CD4-positive, alpha-beta memory T cell (primary cell): Measurements from ENCODE around the gene UBE2L6. TPM values are rescaled to one million over a fixed set of nuclear protein-coding genes. Genes with fewer than 3 reads are reported as not detected.

Source experiments
- CTCF ChIA-PET: fragments of 350-600 bp; sonication (Branson Sonifier 250); formaldehyde crosslinking; loops from one replicate; lab custom pipeline; 2021; ENCODE audit warnings: inconsistent platforms; ENCODE audit not compliant: partially characterized antibody; lab: Charles Lee
- POLR2A ChIA-PET: fragments of 350-600 bp; sonication (Branson Sonifier 250); formaldehyde crosslinking; loops from one replicate; lab custom pipeline; 2021; ENCODE audit not compliant: partially characterized antibody; lab: Charles Lee
- DNase-seq, 5 donors: peaks; one replicate each; pipeline versions ENCODE4 v3.0.0 to v3.0.0-alpha.2; 2020 to 2022; ENCODE audit warnings: mixed read lengths in 1 of 5
- H3K27ac ChIP-seq: one replicate; pipeline ENCODE4 v1.7.0; 2013; ENCODE audit warnings: low read depth, low read length
- H3K27me3 ChIP-seq: 2 replicates; pipeline ENCODE4 v1.7.0; 2013; ENCODE audit warnings: mild to moderate bottlenecking, low read length, moderate library complexity; ENCODE audit not compliant: insufficient read depth
- H3K36me3 ChIP-seq: 2 replicates; pipeline ENCODE4 v1.7.0; 2013; ENCODE audit warnings: mild to moderate bottlenecking, low read length, moderate library complexity; ENCODE audit not compliant: insufficient read depth
- H3K4me1 ChIP-seq: 2 replicates; pipeline ENCODE4 v1.7.0; 2013; ENCODE audit warnings: mild to moderate bottlenecking, low read length, moderate library complexity; ENCODE audit not compliant: insufficient read depth
- H3K4me3 ChIP-seq, 2 donors: one replicate each; pipeline ENCODE4 v1.7.0; 2013; ENCODE audit warnings: low read length in 2 of 2, mild to moderate bottlenecking in 1 of 2
- H3K9me3 ChIP-seq, 2 donors: one replicate each; pipeline ENCODE4 v1.7.0; 2013; ENCODE audit warnings: low read length in 2 of 2, control low read depth in 1 of 2; ENCODE audit not compliant: control insufficient read depth in 1 of 2
- H3K27ac Mint-ChIP-seq, 7 donors: one replicate each; pipeline ENCODE4 v1.8.0; 2020 to 2021; ENCODE audit warnings: mixed read lengths in 7 of 7, mild to moderate bottlenecking in 6 of 7, inconsistent platforms in 3 of 7, moderate library complexity in 3 of 7
- H3K27me3 Mint-ChIP-seq, 2 donors: one replicate each; pipeline ENCODE4 v1.8.0; 2020 to 2021; ENCODE audit warnings: mixed read lengths in 2 of 2
- H3K36me3 Mint-ChIP-seq, 2 donors: one replicate each; pipeline ENCODE4 v1.8.0; 2020 to 2021; ENCODE audit warnings: mixed read lengths in 2 of 2, inconsistent platforms in 1 of 2, mild to moderate bottlenecking in 1 of 2
- H3K4me1 Mint-ChIP-seq, 4 donors: one replicate each; pipeline ENCODE4 v1.8.0; 2020 to 2021; ENCODE audit warnings: mixed read lengths in 4 of 4, mild to moderate bottlenecking in 1 of 4
- H3K4me3 Mint-ChIP-seq, 8 donors: one replicate each; pipeline ENCODE4 v1.8.0; 2020 to 2021; ENCODE audit warnings: mixed read lengths in 8 of 8, mild to moderate bottlenecking in 7 of 8, moderate library complexity in 6 of 8, inconsistent platforms in 3 of 8
- H3K9me3 Mint-ChIP-seq, 8 donors: one replicate each; pipeline ENCODE4 v1.8.0; 2020 to 2021; ENCODE audit warnings: mixed read lengths in 8 of 8, mild to moderate bottlenecking in 5 of 8, inconsistent platforms in 3 of 8, moderate library complexity in 1 of 8
- intact Hi-C: fragments of 100-400 bp; cut with micrococcal nuclease; formaldehyde crosslinking; loops from one replicate; pipeline ENCODE4 v1.15.1; 2023
- polyA plus RNA-seq, 2 donors: library from polyadenylated mRNA; unstranded; fragments of 300-500 nt; fragmentation: Illumina TruSeq; gene quantifications; one replicate each; pipeline ENCODE4 v1.2.3, GENCODE V29; 2021
- total RNA-seq, 2 experiments: library from RNA; stranded (reverse); gene quantifications; one replicate each; pipeline ENCODE4 v1.2.3, GENCODE V29; 2021

Gene UBE2L6
- total and polyA plus RNA-seq, 4 experiments from 2014 or later = 79.7 to 320 (median 170) TPM

- no peaks in the 10 kb centered on the region for H3K27me3 ChIP-seq
- peak overlapping the region; percentile 17 to 78 (median 37) for H3K27ac Mint-ChIP-seq
- no peak for DNase-seq
These were observed 54.6 kb downstream of the UBE2L6 start for GRCh38 chr11:57512646-57513451.

DNA sequence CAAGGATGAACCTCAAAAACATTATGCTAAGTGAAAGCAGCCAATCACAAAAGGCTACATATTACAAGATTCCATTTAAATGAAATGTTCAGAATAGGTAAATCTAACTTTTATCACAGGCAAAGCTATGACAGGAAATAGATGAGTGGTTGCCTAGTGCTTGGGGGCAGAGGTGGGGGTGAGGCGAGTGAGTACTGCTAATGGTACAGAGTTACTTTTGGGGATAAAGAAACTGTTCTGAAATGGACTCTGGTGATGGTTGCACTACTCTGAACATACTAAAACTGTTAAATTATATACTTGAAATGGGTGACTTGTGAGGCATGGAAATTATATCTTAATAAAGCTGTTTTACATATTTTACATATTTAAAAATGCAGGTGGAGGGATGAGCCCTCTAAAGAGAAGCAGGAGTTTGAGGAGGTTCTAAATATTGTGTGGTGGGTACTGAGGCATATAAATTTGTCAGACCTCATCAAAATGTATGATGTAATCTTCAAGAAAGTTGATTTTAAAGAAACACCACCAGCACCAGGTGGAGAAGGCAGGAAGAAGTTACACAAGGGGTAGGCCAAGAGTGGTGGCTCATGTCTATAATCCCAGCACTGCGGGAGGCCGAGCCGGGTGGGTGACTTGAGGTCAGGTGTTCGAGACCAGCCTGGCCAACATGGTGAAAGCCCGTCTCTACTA lies 55.6 kb downstream of the UBE2L6 start:
- no peak overlapping the region for H3K4me3 ChIP-seq
- Mint-ChIP-seq H3K9me3 (no peaks in the 10 kb centered on the region), H3K36me3 (peaks cover 0 to 8% of the 10 kb centered on the region in 2 donors), H3K4me3 (peak overlapping the region in 1 of 8 donors; percentile 26), H3K27me3 (no peaks in the 10 kb centered on the region), H3K27ac (peak overlapping the region in 6 of 7 donors; percentile 7 to 72 (median 28)), H3K4me1 (peaks cover 22 to 37% (median 27%) of the 10 kb centered on the region in 4 donors)
- no peak overlapping the region for H3K27ac ChIP-seq
- ChIA-PET CTCF (interaction anchor here (0.8 to 2.1 kb wide), 4 partner anchors 10 to 18 kb away, joined by 5 to 24 read pairs (median 8); no protein-coding TSS in a partner anchor), POLR2A (no interaction called here)
- H3K27me3 ChIP-seq = no peaks in the 10 kb centered on the region
- no peaks in the 10 kb centered on the region for H3K9me3 ChIP-seq
- intact Hi-C loops = no loop called here
- peaks cover 22% of the 10 kb centered on the region for H3K4me1 ChIP-seq
- no peaks in the 10 kb centered on the region for H3K36me3 ChIP-seq
- DNase-seq = no peak

More at GRCh38 chr11:57512646-57513451, 54.6 kb downstream of the UBE2L6 start:
- intact Hi-C loops = no loop called here
- H3K4me3 Mint-ChIP-seq = peak overlapping the region in 6 of 8 donors; percentile 37 to 97 (median 79)
- peaks cover 0 to 8% of the 10 kb centered on the region in 2 donors for H3K36me3 Mint-ChIP-seq
- Histone ChIP-seq H3K36me3 (no peaks in the 10 kb centered on the region), H3K4me3 (no peak overlapping the region), H3K27ac (no peak overlapping the region), H3K9me3 (no peaks in the 10 kb centered on the region), H3K4me1 (peaks cover 22% of the 10 kb centered on the region)
- peaks cover 20 to 37% (median 27%) of the 10 kb centered on the region in 4 donors for H3K4me1 Mint-ChIP-seq
- CTCF ChIA-PET = interaction anchor here (1.5 to 25.5 kb wide), 4 partner anchors 14 to 229 kb away, joined by 4 to 848 read pairs (median 78); partner anchors contain the start of gene SELENOH
- no peaks in the 10 kb centered on the region for H3K27me3 Mint-ChIP-seq
- POLR2A ChIA-PET = no interaction called here
- no peaks in the 10 kb centered on the region for H3K9me3 Mint-ChIP-seq

- Histone ChIP-seq H3K9me3 (no peaks in the 10 kb centered on the region), H3K27me3 (no peaks in the 10 kb centered on the region), H3K4me1 (peaks cover 9% of the 10 kb centered on the region), H3K27ac (no peak overlapping the region), H3K36me3 (no peaks in the 10 kb centered on the region), H3K4me3 (no peak overlapping the region)
- ChIA-PET POLR2A (interaction anchor here (0.6 kb wide), 1 partner anchor 59 kb away, joined by 4 read pairs; no protein-coding TSS in a partner anchor), CTCF (interaction anchor here (1.4 to 6.2 kb wide), 3 partner anchors 16 to 132 kb away, joined by 3 to 73 read pairs (median 27); no protein-coding TSS in a partner anchor)
- intact Hi-C loops = no loop called here
- peaks cover 3 to 11% of the 10 kb centered on the region in 2 donors for H3K36me3 Mint-ChIP-seq
- no peak overlapping the region for H3K27ac Mint-ChIP-seq
- DNase-seq = no peak
- no peaks in the 10 kb centered on the region for H3K27me3 Mint-ChIP-seq
- H3K4me1 Mint-ChIP-seq = peaks cover 14 to 26% (median 18%) of the 10 kb centered on the region in 4 donors
- H3K4me3 Mint-ChIP-seq = no peak overlapping the region
- H3K9me3 Mint-ChIP-seq = no peaks in the 10 kb centered on the region
These were observed 58.9 kb downstream of the UBE2L6 start for GRCh38 chr11:57508341-57509170.

DNA sequence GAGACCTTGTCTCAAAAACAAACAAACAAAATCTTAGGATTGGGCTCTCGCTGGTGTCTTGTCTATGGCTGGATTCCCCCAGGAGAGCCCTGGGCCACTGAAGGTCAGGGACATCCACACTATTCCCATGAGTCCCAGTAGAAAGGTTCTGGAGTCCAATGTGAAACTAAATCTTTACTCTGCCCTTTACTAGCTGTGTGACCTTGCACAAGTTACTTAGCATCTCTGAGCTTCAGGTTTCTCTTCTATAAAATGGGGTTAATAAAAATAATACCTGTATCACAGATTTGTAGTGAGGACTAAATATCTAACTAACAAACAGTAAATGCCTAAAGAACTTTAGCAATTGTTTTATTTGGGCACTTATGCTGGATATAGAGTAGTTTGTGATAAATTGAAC lies 61.0 kb downstream of the UBE2L6 start:
- POLR2A ChIA-PET = no interaction called here
- H3K9me3 Mint-ChIP-seq = no peaks in the 10 kb centered on the region
- intact Hi-C loops = no loop called here
- H3K27me3 ChIP-seq = no peaks in the 10 kb centered on the region
- no peaks in the 10 kb centered on the region for H3K9me3 ChIP-seq
- no peaks in the 10 kb centered on the region for H3K36me3 ChIP-seq
- no peak overlapping the region for H3K4me3 ChIP-seq
- peaks cover 2 to 8% (median 4%) of the 10 kb centered on the region in 4 donors for H3K4me1 Mint-ChIP-seq
- H3K27ac Mint-ChIP-seq = no peak overlapping the region
- no peak overlapping the region for H3K27ac ChIP-seq
- no peak overlapping the region for H3K4me3 Mint-ChIP-seq
- no peak for DNase-seq
- H3K4me1 ChIP-seq = no peaks in the 10 kb centered on the region
- no peaks in the 10 kb centered on the region for H3K27me3 Mint-ChIP-seq
- CTCF ChIA-PET = interaction anchor here (3.3 to 6.2 kb wide), 3 partner anchors 14 to 49 kb away, joined by 13 to 73 read pairs (median 27); no protein-coding TSS in a partner anchor
- peaks cover 3 to 15% of the 10 kb centered on the region in 2 donors for H3K36me3 Mint-ChIP-seq

DNA sequence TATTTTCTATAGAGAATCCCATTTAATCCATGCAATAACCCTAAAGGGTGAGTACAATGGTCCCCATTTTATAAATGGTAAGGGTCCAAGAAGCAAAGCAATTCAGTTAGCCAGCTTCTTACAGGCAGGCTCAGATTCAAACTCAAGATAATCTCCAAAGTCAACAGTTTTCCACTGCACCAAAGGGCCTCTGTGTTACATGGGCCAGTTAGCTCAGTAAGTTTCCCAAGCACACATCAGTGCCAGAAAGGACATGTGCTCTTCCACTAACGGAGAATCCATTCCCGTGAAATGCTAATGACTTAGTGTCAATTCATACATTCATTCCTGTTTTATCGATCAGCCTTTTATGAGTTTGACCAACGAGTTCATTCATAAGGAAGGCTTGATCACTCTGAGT lies 63.0 kb downstream of the UBE2L6 start:
- Histone ChIP-seq H3K27me3 (no peaks in the 10 kb centered on the region), H3K4me3 (no peak overlapping the region), H3K27ac (no peak overlapping the region), H3K4me1 (no peaks in the 10 kb centered on the region), H3K36me3 (no peaks in the 10 kb centered on the region), H3K9me3 (no peaks in the 10 kb centered on the region)
- H3K4me3 Mint-ChIP-seq = no peak overlapping the region
- no peaks in the 10 kb centered on the region for H3K9me3 Mint-ChIP-seq
- ChIA-PET POLR2A (no interaction called here), CTCF (interaction anchor here (1.1 to 6.2 kb wide), 5 partner anchors 12 to 47 kb away, joined by 3 to 73 read pairs (median 13); no protein-coding TSS in a partner anchor)
- H3K27ac Mint-ChIP-seq = no peak overlapping the region
- peaks cover 12 to 23% of the 10 kb centered on the region in 2 donors for H3K36me3 Mint-ChIP-seq
- H3K27me3 Mint-ChIP-seq = no peaks in the 10 kb centered on the region
- DNase-seq = no peak
- H3K4me1 Mint-ChIP-seq = peaks cover 0 to 7% (median 2%) of the 10 kb centered on the region in 4 donors
- intact Hi-C loops = no loop called here

- H3K4me3 ChIP-seq = no peak overlapping the region
- peaks cover 4% of the 10 kb centered on the region for H3K36me3 ChIP-seq
- H3K27ac ChIP-seq = no peak overlapping the region
- H3K9me3 Mint-ChIP-seq = no peaks in the 10 kb centered on the region
- ChIA-PET CTCF (interaction anchor here (1.9 to 27.6 kb wide), 5 partner anchors 9 to 65 kb away, joined by 5 to 848 read pairs (median 8); partner anchors contain the start of genes SLC43A1, SMTNL1, TIMM10 and UBE2L6), POLR2A (interaction anchor here (0.6 to 1.9 kb wide), 2 partner anchors 12 to 225 kb away, joined by 5 read pairs; partner anchors contain the start of gene SLC43A1)
- H3K4me1 Mint-ChIP-seq = peaks cover 0 to 5% (median 0%) of the 10 kb centered on the region in 4 donors
- DNase-seq = no peak
- H3K36me3 Mint-ChIP-seq = peaks cover 15 to 27% of the 10 kb centered on the region in 2 donors
- H3K27me3 Mint-ChIP-seq = no peaks in the 10 kb centered on the region
- H3K27ac Mint-ChIP-seq = peak overlapping the region in 2 of 7 donors; percentile 24 to 29
- intact Hi-C loops = no loop called here
- H3K4me1 ChIP-seq = no peaks in the 10 kb centered on the region
- no peaks in the 10 kb centered on the region for H3K9me3 ChIP-seq
- H3K4me3 Mint-ChIP-seq = no peak overlapping the region
- H3K27me3 ChIP-seq = no peaks in the 10 kb centered on the region
These were observed 64.6 kb downstream of the UBE2L6 start for GRCh38 chr11:57502870-57503269.
